Thoracic aorta (tissue), 2 donors: ENCODE measurements around the gene CENPP. TPM values are rescaled to one million over a fixed set of nuclear protein-coding genes. Genes with fewer than 3 reads are reported as not detected.
"Not testable (repeated sequence)": the region's sequence is repeated elsewhere in the genome, so short reads cannot be mapped to it uniquely, and the experiment has no call there.

ENCODE experiments used
- ATAC-seq: fragments of 150-250 bp; one replicate; pipeline ENCODE4 v1.8.0; 2017; ENCODE audit warnings: low read depth; ENCODE audit not compliant: insufficient number of reproducible peaks, low FRiP score
- DNase-seq: peaks from one replicate; pipeline ENCODE4 v3.0.0-alpha.2; 2020; ENCODE audit warnings: low spot score
- H3K27ac ChIP-seq, 2 donors: fragments of 200-600 bp; sonication (generic); 1 replicate in 1 of 2; 2 replicates in 1 of 2; pipeline ENCODE4 v1.5.1; 2016; ENCODE audit warnings: mild to moderate bottlenecking in 2 of 2, moderate library complexity in 2 of 2
- H3K27me3 ChIP-seq: fragments of 200-600 bp; sonication (generic); replicated peaks from 2 replicates; pipeline ENCODE4 v1.6.0; 2016; ENCODE audit warnings: mild to moderate bottlenecking; ENCODE audit not compliant: insufficient read depth
- H3K36me3 ChIP-seq: fragments of 200-600 bp; sonication (generic); one replicate; pipeline ENCODE4 v1.5.1; 2016
- H3K4me1 ChIP-seq, 2 donors: fragments of 200-600 bp; sonication (generic); 1 replicate in 1 of 2; 2 replicates in 1 of 2; pipeline versions ENCODE4 v1.5.1 to v1.6.0; 2016; ENCODE audit warnings: low read depth in 2 of 2, mild to moderate bottlenecking in 1 of 2; ENCODE audit not compliant: control insufficient read depth in 1 of 2
- H3K4me3 ChIP-seq: fragments of 200-600 bp; sonication (generic); 2 replicates; pipeline ENCODE4 v1.5.1; 2016; ENCODE audit warnings: mild to moderate bottlenecking
- H3K9me3 ChIP-seq: fragments of 200-600 bp; sonication (generic); 2 replicates; pipeline ENCODE4 v1.5.1; 2016
- CTCF ChIP-seq: fragments of 200-600 bp; sonication (generic); IDR thresholded peaks from one replicate; pipeline ENCODE4 v1.5.1; 2019; ENCODE audit warnings: antibody characterized with exemption
- total RNA-seq, 2 donors: library from RNA; depleted of rRNA; stranded (reverse); fragments of >200 nt; gene quantifications; one replicate each; pipeline versions ENCODE4 v1.1.0 to v1.2.3, GENCODE V29; 2016

Gene CENPP
- total RNA-seq, 2 donors from 2014 or later, result 3.8 to 13.6 TPM

DNA sequence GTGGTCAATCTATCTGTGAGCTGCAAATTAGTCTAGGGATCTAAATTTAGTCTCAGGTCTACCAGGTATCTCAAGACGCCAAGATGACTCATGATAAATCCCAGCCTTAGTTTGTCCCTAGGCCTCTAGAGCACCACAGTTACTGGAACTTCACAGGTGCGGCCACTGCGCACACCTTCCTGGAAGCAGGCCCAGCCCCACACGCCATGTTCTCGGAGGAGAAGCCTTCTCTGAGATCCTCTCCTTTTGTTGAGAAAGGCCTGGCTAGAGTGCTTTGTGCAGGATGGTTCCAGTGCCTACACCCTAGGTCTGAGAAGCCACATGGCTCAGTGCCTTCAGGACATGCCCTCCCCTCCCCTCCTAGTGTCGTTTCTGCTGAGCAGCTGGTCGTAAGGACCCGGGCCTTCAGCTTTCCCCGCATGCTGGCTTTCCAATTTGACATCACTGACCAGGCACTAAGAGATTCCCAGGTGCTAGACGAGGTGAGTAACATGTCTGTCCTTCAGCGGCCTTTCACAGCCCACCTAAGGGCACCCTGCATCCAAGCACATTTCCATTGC, 292.3 kb downstream of the CENPP start:
- no peak for DNase-seq
- Histone ChIP-seq H3K27me3 (no peaks in the 10 kb centered on the region), H3K4me1 (peaks cover 33 to 70% of the 10 kb centered on the region in 2 donors), H3K36me3 (peaks cover 4% of the 10 kb centered on the region), H3K9me3 (no peaks in the 10 kb centered on the region), H3K27ac (peak overlapping the region; percentile 71 to 83), H3K4me3 (no peak overlapping the region)
- TF ChIP-seq CTCF, result no peak
- no peak for ATAC-seq

- Histone ChIP-seq H3K4me3 (no peak overlapping the region), H3K27me3 (no peaks in the 10 kb centered on the region), H3K4me1 (peaks cover 33 to 70% of the 10 kb centered on the region in 2 donors), H3K9me3 (no peaks in the 10 kb centered on the region), H3K36me3 (no peaks in the 10 kb centered on the region), H3K27ac (peak overlapping the region; percentile 71 to 83)
- ATAC-seq, result no peak
- DNase-seq, result no peak
- TF ChIP-seq CTCF, result no peak
Measured at GRCh38 chr9:92618633-92619225, 293.0 kb downstream of the CENPP start.

GRCh38 chr9:92619601-92620300, 294.0 kb downstream of the CENPP start:
- peak overlapping the region; percentile 39 to 71 for H3K27ac ChIP-seq
- DNase-seq, result no peak
- TF ChIP-seq CTCF, result no peak
- no peaks in the 10 kb centered on the region for H3K36me3 ChIP-seq
- H3K9me3 ChIP-seq, result no peaks in the 10 kb centered on the region
- H3K4me1 ChIP-seq, result peaks cover 31 to 62% of the 10 kb centered on the region in 2 donors
- H3K27me3 ChIP-seq, result no peaks in the 10 kb centered on the region
- ATAC-seq, result no peak
- no peak overlapping the region for H3K4me3 ChIP-seq

GRCh38 chr9:92620845-92621244, 295.1 kb downstream of the CENPP start:
- H3K27me3 ChIP-seq, result no peaks in the 10 kb centered on the region
- peak overlapping the region; percentile 39 to 71 for H3K27ac ChIP-seq
- no peak for TF ChIP-seq CTCF
- peaks cover 22 to 51% of the 10 kb centered on the region in 2 donors for H3K4me1 ChIP-seq
- H3K4me3 ChIP-seq, result no peak overlapping the region
- no peak for ATAC-seq
- H3K9me3 ChIP-seq, result no peaks in the 10 kb centered on the region
- DNase-seq, result no peak
- H3K36me3 ChIP-seq, result no peaks in the 10 kb centered on the region

DNA sequence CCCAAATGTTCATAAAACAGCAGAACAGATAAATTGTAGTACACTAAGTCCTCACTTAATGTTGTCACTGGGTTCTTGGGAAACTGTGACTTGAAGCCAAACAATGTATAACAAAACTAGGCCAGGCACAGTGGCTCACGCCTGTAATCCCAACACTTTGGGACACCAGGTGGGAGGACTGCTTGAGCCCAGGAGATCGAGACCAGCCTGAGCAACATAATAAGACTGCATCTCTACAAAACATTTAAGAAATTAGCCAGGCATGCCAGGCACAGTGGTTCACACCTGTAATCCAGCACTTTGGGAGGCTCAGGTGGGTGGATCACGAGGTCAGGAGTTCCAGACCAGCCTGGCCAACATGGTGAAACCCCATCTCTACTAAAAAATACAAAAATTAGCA, 298.2 kb downstream of the CENPP start:
- not testable (repeated sequence) for H3K9me3 ChIP-seq, H3K4me3 ChIP-seq, DNase-seq, H3K27me3 ChIP-seq, ATAC-seq, H3K36me3 ChIP-seq, H3K27ac ChIP-seq
- peaks cover 0 to 20% of the 10 kb centered on the region in 2 donors for H3K4me1 ChIP-seq
